HL-60/S4 (cell line): Measurements from ENCODE around the gene CCDC70.

Experiments used
- in situ Hi-C: fragments of 300-500 bp; cut with MboI; formaldehyde crosslinking; loops from 2 replicates; pipeline ENCODE4 v1.14.3; 2022; ENCODE audit warnings: low sequenced_read_pairs

Gene CCDC70

DNA sequence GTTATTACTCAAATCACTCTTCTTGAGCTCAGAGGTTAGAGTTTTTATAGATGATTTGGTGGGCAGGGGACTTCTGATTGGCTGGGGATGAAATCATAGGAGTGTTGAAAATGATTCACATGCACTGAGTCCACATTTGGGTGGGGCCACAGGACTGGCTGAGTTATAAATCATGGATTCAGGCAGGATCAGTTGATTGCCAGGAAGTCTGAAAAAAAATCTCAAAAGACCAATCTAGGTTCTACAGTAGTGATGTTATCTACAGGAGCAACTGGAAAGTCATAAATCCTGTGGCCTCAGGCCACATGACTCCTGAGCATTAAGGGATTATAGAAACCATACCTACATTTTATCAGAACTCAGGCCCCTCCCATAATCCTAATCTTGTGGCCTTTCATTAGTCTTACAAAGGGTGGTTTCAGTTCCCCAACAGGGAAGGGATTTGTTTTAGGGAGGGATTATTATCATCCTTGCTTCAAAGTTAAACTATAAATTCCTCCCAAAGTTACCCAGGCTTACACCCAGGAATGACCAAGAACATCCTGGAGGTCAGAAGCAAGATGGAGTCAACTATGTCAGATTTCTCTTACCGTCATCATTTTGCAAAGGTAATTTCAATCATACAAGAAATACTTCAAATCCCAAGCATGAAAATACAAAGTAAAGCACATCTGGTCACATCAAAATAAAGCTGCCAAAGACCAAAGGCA lies 5.6 kb upstream of the CCDC70 start:
- in situ Hi-C loops: no loop called here

- in situ Hi-C loops: no loop called here
Observed at GRCh38 chr13:51856998-51857397, 4.8 kb upstream of the CCDC70 start.

DNA sequence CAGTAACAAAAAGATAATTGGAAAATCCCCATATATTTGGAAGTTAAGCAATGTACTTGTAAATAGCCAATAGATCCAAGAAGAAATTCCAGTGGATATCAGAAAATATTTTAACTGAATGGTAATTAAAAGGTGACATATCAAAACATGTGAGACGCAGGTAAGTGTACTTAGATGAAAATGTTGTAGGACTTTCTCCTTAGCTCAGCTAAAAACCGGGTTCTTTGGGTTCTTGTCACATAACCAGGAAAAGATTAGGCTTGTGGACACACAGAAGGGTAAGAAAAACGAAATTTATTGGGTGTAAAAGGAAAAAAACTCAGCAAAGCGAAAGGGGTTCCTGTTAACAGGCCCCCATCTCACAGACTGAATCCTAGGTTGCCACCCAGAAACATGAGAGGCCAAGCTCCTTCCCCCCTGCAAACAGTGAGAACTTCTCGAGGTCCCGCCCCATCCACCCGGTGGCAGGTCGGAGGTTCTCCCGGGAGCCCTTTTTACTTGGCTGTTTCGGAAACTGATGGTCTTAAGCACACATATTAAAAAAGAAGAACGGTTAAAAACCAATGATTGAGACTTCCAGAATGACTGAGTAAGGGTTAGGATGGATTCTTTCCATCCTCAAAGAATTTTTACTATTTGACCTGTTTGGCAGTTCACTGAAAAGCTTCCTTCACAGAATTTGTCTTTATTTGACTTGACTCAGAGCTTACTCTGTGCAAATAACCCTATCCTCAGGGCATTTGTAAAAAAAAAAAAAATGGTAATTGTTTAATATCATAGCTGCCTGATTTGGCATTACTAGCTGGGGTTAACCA lies 3.1 kb upstream of the CCDC70 start:
- in situ Hi-C loops: no loop called here

DNA sequence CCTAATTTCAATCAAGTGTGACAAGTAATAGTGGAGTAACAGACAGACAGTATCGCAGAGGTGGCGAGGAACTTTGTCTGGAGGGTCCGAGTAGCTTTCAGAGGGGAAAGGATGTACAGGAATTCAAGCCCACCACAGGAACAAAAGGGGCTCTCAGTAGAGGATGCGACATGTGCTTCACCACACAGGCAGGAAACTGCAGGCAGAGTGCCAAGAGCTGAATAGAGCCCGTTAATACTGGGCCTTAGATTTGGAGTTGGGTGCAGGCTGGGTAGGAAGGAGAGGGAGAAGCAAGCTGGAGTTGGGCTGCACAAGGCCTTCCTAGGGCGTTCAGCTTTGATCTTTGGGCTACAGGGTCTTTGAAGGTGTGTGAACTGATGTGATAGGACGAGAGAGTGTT lies 1.2 kb downstream of the CCDC70 start:
- in situ Hi-C loops: no loop called here

- in situ Hi-C loops: no loop called here
Observed at GRCh38 chr13:51865838-51866237, 4.1 kb downstream of the CCDC70 start.

GRCh38 chr13:51867062-51867461 lies 5.3 kb downstream of the CCDC70 start:
- in situ Hi-C loops: no loop called here

- in situ Hi-C loops: no loop called here
Observed at GRCh38 chr13:51869916-51870315, 8.1 kb downstream of the CCDC70 start.

DNA sequence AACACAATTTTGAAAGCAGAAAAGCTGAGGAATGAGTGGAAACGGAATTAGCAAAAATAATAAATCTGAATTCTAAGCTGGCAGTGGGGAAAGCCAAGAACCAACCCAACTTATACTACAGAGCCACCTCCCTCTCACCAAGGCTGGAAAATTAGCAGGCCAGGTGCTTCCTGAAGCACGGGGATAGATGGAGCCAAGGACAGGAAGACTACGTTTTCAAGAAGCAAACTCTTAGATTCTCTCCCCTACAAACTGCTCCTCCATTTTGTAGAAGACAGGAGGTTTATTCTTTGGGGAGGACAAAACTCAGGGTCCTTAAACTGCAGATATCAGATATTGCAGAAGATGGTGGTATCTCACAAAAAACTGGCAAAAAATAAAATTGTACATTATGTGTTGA lies 8.8 kb downstream of the CCDC70 start:
- in situ Hi-C loops: no loop called here

DNA sequence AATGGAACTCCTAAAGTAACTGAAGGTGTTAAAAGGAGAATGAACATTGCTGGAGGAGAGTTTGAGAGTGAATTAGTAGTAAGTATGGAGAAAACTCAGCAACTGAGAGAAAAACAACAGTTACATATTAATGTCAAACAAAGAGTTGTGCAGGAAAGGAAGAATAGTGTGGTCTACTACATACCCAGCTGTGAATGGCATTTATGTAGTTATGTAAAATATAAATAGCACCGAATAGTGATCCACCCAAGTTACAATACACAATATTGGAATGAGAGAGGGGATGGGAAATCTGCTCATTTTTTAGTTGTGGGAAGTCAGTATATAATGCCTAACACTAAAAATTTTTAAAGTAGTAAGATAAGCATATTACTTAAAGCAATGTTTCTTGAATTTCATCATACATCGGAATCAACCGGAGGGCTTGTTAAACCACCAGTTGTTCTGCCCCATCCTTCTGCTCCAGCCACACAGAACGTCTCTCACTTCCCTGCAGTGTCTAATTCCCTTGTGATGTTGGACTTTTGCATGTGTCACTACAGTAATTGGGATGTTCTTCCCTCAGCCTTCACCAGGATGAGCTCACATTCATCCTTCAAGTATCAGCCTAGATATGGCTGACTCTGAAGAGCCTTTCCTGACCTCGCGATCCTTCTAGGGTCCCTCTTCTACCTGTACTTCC lies 11.5 kb downstream of the CCDC70 start:
- in situ Hi-C loops: no loop called here

GRCh38 chr13:51873837-51874236 lies 12.1 kb downstream of the CCDC70 start:
- in situ Hi-C loops: no loop called here

DNA sequence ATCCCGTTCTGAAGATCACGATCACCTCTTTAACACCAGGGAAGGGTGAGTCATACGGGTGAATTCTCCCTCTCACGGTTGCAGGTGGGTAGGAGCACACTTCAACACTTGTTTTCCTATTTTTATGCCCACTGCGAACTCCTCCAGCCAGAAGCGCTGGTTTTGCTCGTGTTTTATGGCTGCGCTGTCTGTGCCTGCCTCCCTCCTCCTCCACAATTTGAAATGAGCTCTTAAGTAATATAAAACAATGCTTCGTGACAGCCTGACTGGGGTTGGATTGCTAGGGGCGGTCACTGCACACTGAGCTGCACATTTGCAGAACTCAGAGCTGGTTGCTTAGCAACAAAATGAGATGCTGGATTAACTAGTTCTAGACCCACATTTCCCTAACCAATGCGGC lies 12.9 kb downstream of the CCDC70 start:
- in situ Hi-C loops: loop anchor here (25.0 kb wide), 1 partner anchor 338 kb away; no protein-coding TSS in a partner anchor

- in situ Hi-C loops: loop anchor here (25.0 kb wide), 1 partner anchor 333 kb away; no protein-coding TSS in a partner anchor
Observed at GRCh38 chr13:51879133-51879532, 17.4 kb downstream of the CCDC70 start.

DNA sequence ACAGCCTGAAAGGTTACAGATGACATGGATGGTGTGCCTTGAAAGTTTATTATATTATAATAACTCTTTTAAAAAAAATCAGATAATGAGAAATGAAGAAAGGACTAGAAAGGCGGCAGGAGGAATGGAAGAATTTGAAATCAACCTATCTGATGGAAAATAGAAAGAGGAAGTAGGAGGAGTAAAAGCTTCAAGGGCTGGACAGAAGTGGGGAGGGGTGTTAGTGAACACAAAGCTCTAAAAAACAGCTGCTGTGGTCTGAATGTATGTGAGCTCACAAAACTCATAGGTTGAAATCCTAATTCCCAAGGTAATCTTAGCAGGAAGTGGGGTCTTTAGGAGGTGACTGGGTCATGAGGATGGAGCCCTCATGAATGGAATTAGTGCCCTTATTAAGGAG lies 19.5 kb downstream of the CCDC70 start:
- in situ Hi-C loops: loop anchor here (25.0 kb wide), 1 partner anchor 331 kb away; no protein-coding TSS in a partner anchor

GRCh38 chr13:51882570-51883225 lies 20.9 kb downstream of the CCDC70 start:
- in situ Hi-C loops: loop anchor here (25.0 kb wide), 1 partner anchor 330 kb away; no protein-coding TSS in a partner anchor

DNA sequence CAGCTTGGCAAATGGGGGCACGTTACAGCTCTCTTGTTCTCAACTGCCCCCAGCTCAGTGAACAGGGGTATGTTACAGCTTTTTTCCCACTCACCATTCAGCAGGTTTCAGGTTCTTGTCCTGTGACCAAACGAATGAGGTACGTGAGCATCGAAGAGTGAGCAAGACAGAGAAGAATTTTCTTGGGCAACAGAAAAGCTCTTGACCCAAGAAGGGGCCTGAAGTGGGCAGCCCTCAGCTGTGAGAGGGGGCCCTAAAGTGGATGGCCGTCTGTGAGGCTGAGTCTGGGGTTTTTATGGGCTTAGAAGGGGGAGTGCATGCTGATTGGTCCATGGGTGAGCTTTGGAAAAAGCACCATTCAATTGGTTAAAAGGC lies 21.4 kb downstream of the CCDC70 start:
- in situ Hi-C loops: loop anchor here (25.0 kb wide), 1 partner anchor 329 kb away; no protein-coding TSS in a partner anchor

- in situ Hi-C loops: loop anchor here (25.0 kb wide), 1 partner anchor 327 kb away; no protein-coding TSS in a partner anchor
Observed at GRCh38 chr13:51885651-51886050, 23.9 kb downstream of the CCDC70 start.

DNA sequence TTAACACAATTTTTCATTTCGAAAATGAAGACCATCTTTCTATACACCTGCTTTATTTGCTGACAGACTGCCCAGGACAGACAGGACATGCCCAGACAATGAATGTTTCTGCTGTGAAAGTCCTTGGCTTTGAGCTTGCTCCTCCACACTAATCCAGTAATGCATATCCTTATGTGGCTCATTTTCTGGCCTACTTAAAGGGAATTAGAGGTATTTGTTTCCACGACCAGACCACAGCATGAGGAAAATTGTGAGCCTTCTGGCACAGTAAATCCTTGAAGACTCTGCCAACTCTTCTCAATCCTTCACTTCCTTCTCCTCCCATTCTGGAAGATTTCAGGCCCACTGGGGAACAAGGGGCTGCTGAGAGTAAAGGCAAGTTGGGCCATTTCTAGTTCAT lies 25.7 kb downstream of the CCDC70 start:
- in situ Hi-C loops: loop anchor here (25.0 kb wide), 1 partner anchor 325 kb away; no protein-coding TSS in a partner anchor

GRCh38 chr13:51892657-51893056 lies 30.9 kb downstream of the CCDC70 start:
- in situ Hi-C loops: loop anchor here (25.0 kb wide), 1 partner anchor 320 kb away; no protein-coding TSS in a partner anchor

DNA sequence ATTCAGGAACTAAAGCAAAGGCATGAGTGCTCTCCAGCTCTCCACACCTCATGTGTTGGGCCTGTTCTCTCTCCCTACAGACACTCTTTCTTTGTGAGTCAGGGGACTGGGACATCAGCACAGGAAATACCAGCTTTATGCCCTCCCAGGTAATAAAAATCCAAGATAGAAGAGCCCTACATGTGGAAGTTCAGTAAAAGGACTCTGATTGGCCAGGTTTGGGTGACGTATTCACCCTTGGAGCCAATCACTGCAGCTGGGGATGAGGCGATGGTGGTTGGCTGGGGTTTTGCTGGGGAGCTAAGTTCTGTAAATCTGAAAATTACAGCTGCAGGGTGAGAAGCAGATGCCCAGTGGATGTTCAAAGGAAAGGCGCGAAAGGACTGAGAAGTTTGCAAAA lies 32.5 kb downstream of the CCDC70 start:
- in situ Hi-C loops: loop anchor here (25.0 kb wide), 1 partner anchor 318 kb away; no protein-coding TSS in a partner anchor
